Ishikawa (cell line): Measurements from ENCODE around the gene MEPCE.

Experiments used
- CEBPB ChIP-seq: IDR thresholded peaks from 2 replicates; pipeline ENCODE4 v1.6.1; 2012
- CREB1 ChIP-seq: IDR thresholded peaks from 2 replicates; pipeline ENCODE4 v1.6.1; 2012; ENCODE audit warnings: low read depth
- EGR1 ChIP-seq: IDR thresholded peaks from 2 replicates; pipeline ENCODE4 v1.6.1; 2012
- EP300 ChIP-seq: IDR thresholded peaks from 2 replicates; pipeline ENCODE4 v1.6.1; 2012; ENCODE audit warnings: borderline replicate concordance
- TAF1 ChIP-seq: IDR thresholded peaks from 2 replicates; pipeline ENCODE4 v1.6.1; 2012; ENCODE audit warnings: low read depth, mild to moderate bottlenecking
- TEAD4 ChIP-seq: IDR thresholded peaks from 2 replicates; pipeline ENCODE4 v1.6.1; 2012
- YY1 ChIP-seq: IDR thresholded peaks from 2 replicates; pipeline ENCODE4 v1.6.1; 2012; ENCODE audit warnings: low read depth
- TF ChIP-seq, protein P1 (sequence below): IDR thresholded peaks from 2 replicates; pipeline ENCODE4 v1.6.1; 2012
- TF ChIP-seq, protein P2 (sequence below): IDR thresholded peaks from 2 replicates; pipeline ENCODE4 v1.6.1; 2012; ENCODE audit warnings: low read depth, mild to moderate bottlenecking

GRCh38 chr7:100397315-100398081 is 32.1 kb upstream of the MEPCE start:
- TF ChIP-seq EGR1 (no peak), YY1 (no peak), TAF1 (no peak), TEAD4 (no peak), CREB1 (no peak), EP300 (no peak), CEBPB (no peak)
- TF ChIP-seq, protein P1, sequence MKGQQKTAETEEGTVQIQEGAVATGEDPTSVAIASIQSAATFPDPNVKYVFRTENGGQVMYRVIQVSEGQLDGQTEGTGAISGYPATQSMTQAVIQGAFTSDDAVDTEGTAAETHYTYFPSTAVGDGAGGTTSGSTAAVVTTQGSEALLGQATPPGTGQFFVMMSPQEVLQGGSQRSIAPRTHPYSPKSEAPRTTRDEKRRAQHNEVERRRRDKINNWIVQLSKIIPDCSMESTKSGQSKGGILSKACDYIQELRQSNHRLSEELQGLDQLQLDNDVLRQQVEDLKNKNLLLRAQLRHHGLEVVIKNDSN: no peak
- TF ChIP-seq, protein P2, sequence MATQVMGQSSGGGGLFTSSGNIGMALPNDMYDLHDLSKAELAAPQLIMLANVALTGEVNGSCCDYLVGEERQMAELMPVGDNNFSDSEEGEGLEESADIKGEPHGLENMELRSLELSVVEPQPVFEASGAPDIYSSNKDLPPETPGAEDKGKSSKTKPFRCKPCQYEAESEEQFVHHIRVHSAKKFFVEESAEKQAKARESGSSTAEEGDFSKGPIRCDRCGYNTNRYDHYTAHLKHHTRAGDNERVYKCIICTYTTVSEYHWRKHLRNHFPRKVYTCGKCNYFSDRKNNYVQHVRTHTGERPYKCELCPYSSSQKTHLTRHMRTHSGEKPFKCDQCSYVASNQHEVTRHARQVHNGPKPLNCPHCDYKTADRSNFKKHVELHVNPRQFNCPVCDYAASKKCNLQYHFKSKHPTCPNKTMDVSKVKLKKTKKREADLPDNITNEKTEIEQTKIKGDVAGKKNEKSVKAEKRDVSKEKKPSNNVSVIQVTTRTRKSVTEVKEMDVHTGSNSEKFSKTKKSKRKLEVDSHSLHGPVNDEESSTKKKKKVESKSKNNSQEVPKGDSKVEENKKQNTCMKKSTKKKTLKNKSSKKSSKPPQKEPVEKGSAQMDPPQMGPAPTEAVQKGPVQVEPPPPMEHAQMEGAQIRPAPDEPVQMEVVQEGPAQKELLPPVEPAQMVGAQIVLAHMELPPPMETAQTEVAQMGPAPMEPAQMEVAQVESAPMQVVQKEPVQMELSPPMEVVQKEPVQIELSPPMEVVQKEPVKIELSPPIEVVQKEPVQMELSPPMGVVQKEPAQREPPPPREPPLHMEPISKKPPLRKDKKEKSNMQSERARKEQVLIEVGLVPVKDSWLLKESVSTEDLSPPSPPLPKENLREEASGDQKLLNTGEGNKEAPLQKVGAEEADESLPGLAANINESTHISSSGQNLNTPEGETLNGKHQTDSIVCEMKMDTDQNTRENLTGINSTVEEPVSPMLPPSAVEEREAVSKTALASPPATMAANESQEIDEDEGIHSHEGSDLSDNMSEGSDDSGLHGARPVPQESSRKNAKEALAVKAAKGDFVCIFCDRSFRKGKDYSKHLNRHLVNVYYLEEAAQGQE: no peak
